ENCODE results near the gene TMEM115. TPM values are rescaled to one million over a fixed set of nuclear protein-coding genes. Genes with fewer than 3 reads are reported as not detected.
A peak's percentile ranks its signal among the peaks of the same experiment; 100 is the strongest.

Gene TMEM115
- total RNA-seq, 1 experiment from 2014 or later: 29.4 TPM

GRCh38 chr3:50388016-50388719 lies 28.8 kb upstream of the TMEM115 start:
- CTCF ChIA-PET: interaction anchor here (1.7 kb wide), 1 partner anchor 8 kb away, joined by 4 read pairs; no protein-coding TSS in a partner anchor
- TF ChIP-seq CTCF (IDR thresholded peaks at IDR 0.05; ENCODE audit: unreplicated experiment): no peak
- DNase-seq: peak; percentile 31
- Mint-ChIP-seq H3K4me3 (ENCODE audit: low read depth, unreplicated experiment) (no peak overlapping the region), H3K9me3 (ENCODE audit: low read depth, unreplicated experiment) (no peaks in the 10 kb centered on the region), H3K36me3 (ENCODE audit: insufficient read depth, unreplicated experiment) (no peaks in the 10 kb centered on the region), H3K27me3 (ENCODE audit: unreplicated experiment) (peaks cover 47% of the 10 kb centered on the region), H3K27ac (ENCODE audit: unreplicated experiment) (no peak overlapping the region), H3K4me1 (ENCODE audit: low read depth, unreplicated experiment) (no peaks in the 10 kb centered on the region)
- intact Hi-C loops (cut with micrococcal nuclease; ENCODE audit: unreplicated experiment): no loop called here
- BruUV-seq (replicated peaks): no TSS peak

- Mint-ChIP-seq H3K27me3 (ENCODE audit: unreplicated experiment) (peaks cover 68% of the 10 kb centered on the region), H3K36me3 (ENCODE audit: insufficient read depth, unreplicated experiment) (no peaks in the 10 kb centered on the region), H3K9me3 (ENCODE audit: low read depth, unreplicated experiment) (no peaks in the 10 kb centered on the region), H3K4me3 (ENCODE audit: low read depth, unreplicated experiment) (no peak overlapping the region), H3K4me1 (ENCODE audit: low read depth, unreplicated experiment) (no peaks in the 10 kb centered on the region), H3K27ac (ENCODE audit: unreplicated experiment) (no peak overlapping the region)
- no TSS peak for BruUV-seq (replicated peaks)
- intact Hi-C loops (cut with micrococcal nuclease; ENCODE audit: unreplicated experiment): no loop called here
- TF ChIP-seq CTCF (IDR thresholded peaks at IDR 0.05; ENCODE audit: unreplicated experiment): no peak
- CTCF ChIA-PET: no interaction called here
- DNase-seq: no peak
These were observed 26.4 kb upstream of the TMEM115 start for GRCh38 chr3:50385754-50386153.

GRCh38 chr3:50383750-50384149 lies 24.4 kb upstream of the TMEM115 start:
- no TSS peak for BruUV-seq (replicated peaks)
- peaks cover 89% of the 10 kb centered on the region for H3K27me3 Mint-ChIP-seq (ENCODE audit: unreplicated experiment)
- DNase-seq: no peak
- intact Hi-C loops (cut with micrococcal nuclease; ENCODE audit: unreplicated experiment): no loop called here
- no peaks in the 10 kb centered on the region for H3K9me3 Mint-ChIP-seq (ENCODE audit: low read depth, unreplicated experiment)
- no peak for TF ChIP-seq CTCF (IDR thresholded peaks at IDR 0.05; ENCODE audit: unreplicated experiment)
- CTCF ChIA-PET: no interaction called here
- no peak overlapping the region for H3K4me3 Mint-ChIP-seq (ENCODE audit: low read depth, unreplicated experiment)
- no peaks in the 10 kb centered on the region for H3K4me1 Mint-ChIP-seq (ENCODE audit: low read depth, unreplicated experiment)
- no peaks in the 10 kb centered on the region for H3K36me3 Mint-ChIP-seq (ENCODE audit: insufficient read depth, unreplicated experiment)
- no peak overlapping the region for H3K27ac Mint-ChIP-seq (ENCODE audit: unreplicated experiment)

GRCh38 chr3:50382722-50383121 lies 23.4 kb upstream of the TMEM115 start:
- no peaks in the 10 kb centered on the region for H3K4me1 Mint-ChIP-seq (ENCODE audit: low read depth, unreplicated experiment)
- no TSS peak for BruUV-seq (replicated peaks)
- CTCF ChIA-PET: no interaction called here

More at GRCh38 chr3:50382722-50383121, 23.4 kb upstream of the TMEM115 start:
- no peaks in the 10 kb centered on the region for H3K36me3 Mint-ChIP-seq (ENCODE audit: insufficient read depth, unreplicated experiment)
- H3K9me3 Mint-ChIP-seq (ENCODE audit: low read depth, unreplicated experiment): no peaks in the 10 kb centered on the region
- no peak for TF ChIP-seq CTCF (IDR thresholded peaks at IDR 0.05; ENCODE audit: unreplicated experiment)
- intact Hi-C loops (cut with micrococcal nuclease; ENCODE audit: unreplicated experiment): no loop called here
- no peak for DNase-seq
- H3K27ac Mint-ChIP-seq (ENCODE audit: unreplicated experiment): no peak overlapping the region
- H3K27me3 Mint-ChIP-seq (ENCODE audit: unreplicated experiment): peaks cover 98% of the 10 kb centered on the region
- H3K4me3 Mint-ChIP-seq (ENCODE audit: low read depth, unreplicated experiment): no peak overlapping the region
